Sigmoid colon (tissue), 4 donors: ENCODE measurements around the gene TBC1D22A.

ENCODE experiments used
- CTCF ChIP-seq, 4 experiments: fragments of 450-650 bp in 3 of 4; fragments of 200-600 bp in 1 of 4; IDR thresholded peaks; one replicate each; pipeline ENCODE4 v1.5.1; 2016 to 2019; ENCODE audit warnings: antibody characterized with exemption in 4 of 4, mild to moderate bottlenecking in 3 of 4, moderate library complexity in 2 of 4
- POLR2A ChIP-seq, 2 donors: fragments of 450-650 bp; IDR thresholded peaks; one replicate each; pipeline ENCODE4 v1.6.1; 2016; ENCODE audit warnings: antibody characterized with exemption in 2 of 2, mild to moderate bottlenecking in 2 of 2, moderate library complexity in 2 of 2
- POLR2AphosphoS5 ChIP-seq, 4 donors: sonication (generic); formaldehyde crosslinking; IDR thresholded peaks; one replicate each; pipeline ENCODE4 v1.6.1; 2017; ENCODE audit warnings: antibody characterized with exemption in 4 of 4

GRCh38 chr22:47102081-47102480, 339.6 kb downstream of the TBC1D22A start:
- TF ChIP-seq CTCF (IDR thresholded peaks at IDR 0.05): no peak
- no peak for TF ChIP-seq POLR2A (IDR thresholded peaks at IDR 0.05)
- no peak for TF ChIP-seq POLR2AphosphoS5 (IDR thresholded peaks at IDR 0.05)
